GM18951 (cell line): ENCODE data around the gene YIPF7.

Experiments used
- POLR2A ChIP-seq: IDR thresholded peaks from 4 replicates; pipeline ENCODE4 v1.6.1; 2011; ENCODE audit warnings: mild to moderate bottlenecking; ENCODE audit not compliant: insufficient read length, insufficient read depth; ENCODE audit errors: extremely low read depth
- in situ Hi-C: fragments of 300-500 bp; cut with MboI; formaldehyde crosslinking; loops from one replicate; pipeline ENCODE4 v1.12.0; 2022; ENCODE audit warnings: low sequenced_read_pairs, mixed read lengths, inconsistent platforms; ENCODE audit not compliant: unreplicated experiment

YIPF7 gene

DNA sequence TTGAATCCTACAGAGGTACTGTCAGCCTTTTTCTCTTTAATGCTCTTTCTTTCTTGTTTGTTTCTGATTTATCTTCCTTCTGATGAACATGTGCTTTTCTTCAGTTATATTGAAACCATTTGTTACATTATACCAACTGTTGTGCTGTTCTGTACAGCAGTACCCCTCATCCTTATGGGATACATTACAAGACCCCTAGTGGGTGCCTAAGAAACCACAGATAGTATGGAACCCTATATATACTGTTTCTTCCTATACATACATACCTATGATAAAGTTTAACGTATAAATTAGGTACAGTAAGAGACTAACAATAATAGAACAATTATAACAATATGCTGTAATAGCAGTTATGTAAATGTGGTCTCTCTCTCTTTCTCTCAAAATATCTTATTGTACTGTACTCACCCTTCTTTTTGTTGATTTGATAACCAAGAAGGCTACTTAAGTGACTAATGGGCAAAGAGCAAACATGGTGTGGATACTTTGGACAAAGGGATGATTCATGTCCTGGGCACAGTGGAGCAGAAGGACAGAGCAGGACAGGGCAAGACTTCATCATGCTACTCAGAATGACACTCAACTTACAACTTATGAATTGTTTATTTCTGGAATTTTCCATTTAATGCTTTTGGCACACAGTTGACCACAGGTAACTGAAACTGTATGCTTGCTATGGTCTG lies 10.7 kb upstream of the YIPF7 start:
- TF ChIP-seq POLR2A = no peak
- in situ Hi-C loops = no loop called here

DNA sequence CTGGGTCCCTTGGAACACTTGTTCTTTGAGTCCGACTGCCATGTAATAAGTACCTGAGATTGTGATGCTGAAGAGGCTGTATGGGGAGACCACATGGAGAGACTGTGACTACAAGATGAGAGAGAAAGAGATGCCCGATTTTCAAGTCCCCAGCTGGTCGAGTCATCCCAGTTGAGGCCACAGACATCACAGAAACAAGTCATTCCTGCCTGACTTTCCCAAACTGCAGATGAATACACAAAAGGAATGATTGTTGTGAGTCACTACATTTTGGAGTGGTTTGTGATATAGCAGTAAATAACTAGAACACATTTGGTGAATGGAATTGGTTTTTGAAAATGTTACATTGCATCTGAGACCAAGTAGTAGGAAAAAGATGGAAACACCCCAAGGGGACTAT lies 9.0 kb upstream of the YIPF7 start:
- TF ChIP-seq POLR2A = no peak
- in situ Hi-C loops = no loop called here

DNA sequence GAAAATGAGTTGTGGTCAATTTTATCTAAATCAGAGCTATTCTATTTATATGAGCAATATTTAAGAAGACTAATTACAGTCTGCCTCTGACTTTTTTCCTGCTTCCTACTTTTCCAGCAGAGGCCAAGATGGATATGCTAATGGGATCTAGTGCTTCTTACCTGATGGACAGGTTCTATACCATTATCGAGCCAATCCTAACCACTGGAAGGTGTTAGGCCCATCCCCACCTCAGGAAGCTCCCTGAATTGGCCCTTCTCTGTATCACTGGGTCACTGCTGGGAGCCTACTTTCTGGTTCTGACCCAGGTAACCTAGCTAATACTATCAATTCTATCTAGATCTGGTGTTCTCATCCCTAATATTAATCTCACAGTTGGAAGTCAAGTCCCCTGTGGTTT lies 577 bp upstream of the YIPF7 start:
- in situ Hi-C loops = no loop called here

DNA sequence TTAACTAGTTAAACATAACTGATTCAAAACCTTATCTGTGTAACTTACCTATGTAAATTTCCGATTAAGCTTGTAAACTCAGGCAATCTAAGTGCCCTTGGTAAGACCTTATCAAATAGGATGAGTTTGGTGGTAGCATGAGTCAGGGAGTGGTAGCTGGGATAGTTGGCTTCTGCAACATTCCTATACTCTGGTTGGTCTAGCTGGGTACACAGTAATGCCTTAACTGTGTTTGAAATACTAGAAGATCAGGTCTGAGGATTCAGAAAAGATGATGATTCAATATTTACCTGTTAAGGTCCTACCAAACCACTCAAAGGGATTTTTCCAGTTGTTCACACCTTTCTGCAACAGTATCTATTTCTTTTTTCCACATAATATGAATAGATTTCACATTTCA lies 5.3 kb downstream of the YIPF7 start:
- in situ Hi-C loops = no loop called here
- no peak for TF ChIP-seq POLR2A

More for the DNA sequence above, 577 bp upstream of the YIPF7 start:
- no peak for TF ChIP-seq POLR2A

DNA sequence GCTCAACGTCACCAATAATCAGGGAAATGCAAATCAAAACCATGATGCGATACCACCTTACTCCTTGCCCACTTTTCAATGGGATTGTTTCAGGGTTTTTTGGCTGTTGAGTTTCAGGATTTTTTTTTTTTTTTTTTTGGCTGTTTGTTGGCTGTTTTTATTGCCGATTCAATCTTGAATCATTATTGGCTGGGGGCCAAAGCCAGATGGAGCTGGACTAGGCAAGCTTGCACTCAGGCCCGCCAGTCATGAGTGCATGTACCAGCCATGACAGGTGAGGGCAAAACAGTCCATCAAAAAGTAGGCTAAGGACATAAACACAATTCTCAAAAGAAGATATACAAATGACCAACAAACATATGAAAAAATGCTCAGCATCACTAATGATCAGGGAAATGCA lies 13.3 kb downstream of the YIPF7 start:
- in situ Hi-C loops = no loop called here
- TF ChIP-seq POLR2A = no peak

DNA sequence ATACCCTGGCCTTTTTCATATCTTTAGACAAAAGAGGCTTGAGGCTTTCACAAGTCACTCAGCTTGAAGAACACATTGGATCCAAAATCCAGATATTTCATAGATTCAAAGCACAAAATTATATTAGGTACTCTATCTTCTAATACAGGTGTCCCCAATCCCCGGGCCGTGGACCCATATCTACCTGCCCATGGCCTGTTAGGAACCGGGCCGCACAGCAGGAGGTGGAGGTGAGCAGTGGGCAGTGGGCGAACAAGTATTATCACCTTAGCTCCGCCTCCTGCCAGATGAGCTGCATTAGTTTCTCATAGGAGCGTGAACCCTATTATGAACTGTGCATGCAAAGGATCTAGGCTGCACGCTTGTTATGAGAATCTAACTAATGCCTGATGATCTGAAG lies 18.7 kb downstream of the YIPF7 start:
- in situ Hi-C loops = no loop called here
- TF ChIP-seq POLR2A = no peak

DNA sequence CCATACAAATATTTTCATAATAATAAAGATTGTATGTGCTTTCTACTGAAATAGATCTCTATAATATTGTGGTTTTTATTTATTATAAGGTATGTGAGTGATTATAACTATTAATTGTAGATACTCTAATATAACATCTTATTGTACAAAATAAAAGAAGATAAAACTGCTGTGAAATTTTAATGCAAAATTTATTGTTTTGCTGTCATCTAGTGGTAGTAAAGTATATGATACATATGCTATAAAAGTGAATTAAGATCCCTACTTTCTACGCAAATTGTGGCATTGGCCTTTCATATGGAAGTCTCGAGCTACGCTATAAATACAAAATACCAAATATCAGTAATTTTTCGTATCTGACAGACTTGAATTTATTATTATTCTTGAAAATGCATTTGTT lies 19.3 kb downstream of the YIPF7 start:
- TF ChIP-seq POLR2A = no peak
- in situ Hi-C loops = no loop called here

DNA sequence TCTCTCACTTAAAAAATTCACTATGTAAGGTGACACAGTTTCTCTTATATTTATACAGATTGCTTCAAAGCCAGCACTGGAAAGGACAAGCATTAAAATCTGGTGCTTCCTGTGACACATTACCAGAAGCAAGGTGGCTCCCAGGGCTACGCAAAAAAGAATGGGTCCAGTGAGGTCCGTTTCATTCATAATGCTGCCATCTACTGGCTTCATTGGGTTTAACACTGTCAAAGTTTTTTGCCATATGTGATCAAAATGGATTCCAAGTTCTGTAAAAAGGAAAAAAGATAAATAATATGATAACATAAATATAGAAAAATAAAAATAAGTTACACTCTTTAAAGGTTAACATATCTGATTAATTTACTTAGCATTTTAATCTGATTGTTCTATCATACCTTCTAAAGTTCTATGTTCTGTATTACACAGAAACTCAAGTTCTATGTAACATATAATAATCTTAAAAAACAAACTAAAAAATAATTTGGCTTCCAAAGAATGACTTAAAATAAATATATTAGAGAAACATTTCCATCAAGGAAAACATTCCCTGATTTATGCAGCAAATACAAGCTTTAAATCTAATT lies 22.1 kb downstream of the YIPF7 start:
- no peak for TF ChIP-seq POLR2A
- in situ Hi-C loops = no loop called here

DNA sequence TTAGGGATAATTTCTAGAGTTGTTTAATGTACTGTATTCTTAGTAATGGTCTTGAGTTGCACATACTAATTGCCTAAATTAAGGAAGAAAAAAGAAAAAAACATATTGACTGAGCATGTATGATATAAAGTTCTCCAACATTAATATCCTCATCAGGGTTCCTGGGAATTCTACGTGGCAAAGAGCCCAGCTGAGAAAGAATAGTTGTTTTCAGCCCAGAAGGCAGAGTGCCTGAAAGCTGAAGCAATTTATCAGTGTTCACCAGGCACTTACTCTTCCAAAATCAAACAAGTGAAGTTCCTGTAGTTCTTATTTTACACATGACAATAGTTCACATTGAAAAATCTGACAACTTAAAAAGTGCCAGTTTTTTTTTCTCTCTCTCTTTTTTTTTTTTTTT lies 27.7 kb downstream of the YIPF7 start:
- in situ Hi-C loops = no loop called here
- TF ChIP-seq POLR2A = no peak

DNA sequence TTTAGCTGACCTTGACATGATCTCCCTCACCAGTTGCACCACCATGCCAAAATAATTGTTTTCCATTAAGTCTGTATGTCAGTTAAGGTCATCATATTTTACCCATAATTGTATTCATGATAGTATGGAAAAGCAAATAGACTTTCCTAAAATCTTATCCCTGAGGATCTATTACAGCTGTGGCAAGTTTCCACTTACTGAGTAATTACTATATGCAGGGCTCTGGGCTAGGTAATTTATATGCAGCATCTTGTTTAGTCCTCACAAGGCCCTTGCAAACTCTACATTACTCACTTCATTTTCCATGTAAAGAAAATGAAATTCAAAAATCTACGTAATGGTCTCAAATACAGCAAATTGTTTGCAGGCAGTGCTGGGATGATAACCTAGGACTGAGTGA lies 34.8 kb downstream of the YIPF7 start:
- no peak for TF ChIP-seq POLR2A
- in situ Hi-C loops = no loop called here

DNA sequence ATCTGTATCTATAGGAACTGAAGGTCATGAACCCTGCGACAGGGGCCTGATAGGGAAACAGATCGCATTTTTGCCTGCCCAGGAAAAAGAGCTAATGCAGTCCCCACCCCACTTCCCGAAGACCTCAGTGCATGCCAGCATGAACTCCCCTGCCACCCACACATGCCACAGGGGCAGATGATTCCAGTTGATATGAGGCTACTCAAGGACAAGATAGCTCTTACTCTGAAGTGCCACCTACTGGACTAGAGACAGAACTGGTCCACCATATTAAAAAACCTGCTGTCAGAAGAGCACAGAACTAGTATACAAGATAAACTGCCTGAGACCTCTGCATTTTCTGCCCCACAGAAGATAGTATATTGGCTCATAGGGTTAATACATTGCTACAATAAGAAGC lies 68.0 kb downstream of the YIPF7 start:
- in situ Hi-C loops = no loop called here
- no peak for TF ChIP-seq POLR2A

DNA sequence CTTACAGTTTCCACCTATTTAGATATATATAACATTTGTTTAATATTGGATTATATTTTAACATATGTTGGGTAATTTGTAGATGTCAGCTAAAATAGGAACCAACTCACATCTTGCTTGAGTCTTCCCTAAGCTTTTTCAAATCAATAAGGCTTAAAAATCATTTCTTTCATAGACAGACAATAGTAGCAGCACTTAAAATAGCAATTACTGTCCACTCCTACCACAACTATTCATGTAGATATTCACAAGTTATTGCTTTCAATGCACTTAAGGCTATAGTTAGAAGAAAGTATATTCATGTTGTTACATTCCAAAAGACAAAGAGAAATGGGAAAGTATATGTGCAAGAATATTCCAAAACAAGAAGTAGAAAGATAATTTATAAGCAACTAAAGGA lies 71.2 kb downstream of the YIPF7 start:
- no peak for TF ChIP-seq POLR2A
- in situ Hi-C loops = no loop called here

DNA sequence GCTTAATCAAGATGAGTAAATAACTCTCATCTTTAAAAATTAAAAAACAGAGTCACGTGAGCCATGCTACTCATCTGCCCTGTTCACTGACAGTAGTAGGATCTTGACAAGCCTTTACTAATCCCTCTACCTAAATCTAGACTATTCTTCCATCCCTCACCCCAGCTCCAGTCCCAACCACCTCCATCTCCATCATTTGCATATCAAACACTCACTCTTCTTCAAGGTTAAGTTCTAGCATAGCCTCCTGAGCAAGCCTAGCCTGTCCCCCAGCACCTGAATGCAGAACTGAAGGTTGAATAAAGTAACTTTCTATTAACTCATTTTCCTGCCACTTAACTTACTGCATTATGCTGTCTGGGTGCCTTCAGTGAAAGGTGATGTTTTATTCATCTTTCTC lies 72.5 kb downstream of the YIPF7 start:
- in situ Hi-C loops = no loop called here
- TF ChIP-seq POLR2A = no peak
